GM13976 (cell line): ENCODE measurements around the gene PAQR7.
A peak's percentile ranks its signal among the peaks of the same experiment; 100 is the strongest.

Experiments used
- DNase-seq: peaks from one replicate; pipeline ENCODE4 v3.0.0; 2012; ENCODE audit warnings: low spot score
- CTCF ChIP-seq: IDR thresholded peaks from 2 replicates; pipeline ENCODE4 v1.5.1; 2012; ENCODE audit warnings: borderline replicate concordance, mild to moderate bottlenecking; ENCODE audit not compliant: insufficient read depth; ENCODE audit errors: extremely low read depth, missing control alignments, control extremely low read depth
- in situ Hi-C: fragments of 300-500 bp; cut with MboI; formaldehyde crosslinking; loops from one replicate; pipeline ENCODE4 v1.12.0; 2022; ENCODE audit warnings: low sequenced_read_pairs, mixed read lengths, inconsistent platforms; ENCODE audit not compliant: unreplicated experiment

PAQR7 gene

GRCh38 chr1:25820247-25821111, 55.0 kb downstream of the PAQR7 start:
- peak; percentile 89 for DNase-seq
- in situ Hi-C loops, result loop anchor here (25.0 kb wide), 1 partner anchor 408 kb away; the partner anchor contains the start of gene RHCE
- no peak for TF ChIP-seq CTCF

- DNase-seq, result peak; percentile 99
- no peak for TF ChIP-seq CTCF
- in situ Hi-C loops, result loop anchor here (25.0 kb wide), 1 partner anchor 407 kb away; the partner anchor contains the start of gene RHCE
These were observed 55.8 kb downstream of the PAQR7 start, which contains the start of gene MTFR1L for GRCh38 chr1:25819491-25820246. Gene MTFR1L (plus strand): TSS chr1:25819954. CDS start chr1:25823105, 3,151 bp downstream.

- in situ Hi-C loops, result loop anchor here (25.0 kb wide), 1 partner anchor 406 kb away; the partner anchor contains the start of gene RHCE
- TF ChIP-seq CTCF, result no peak
- no peak for DNase-seq
These were observed 56.9 kb downstream of the PAQR7 start for GRCh38 chr1:25818569-25818968.

GRCh38 chr1:25817840-25818501, 57.5 kb downstream of the PAQR7 start:
- no peak for TF ChIP-seq CTCF
- in situ Hi-C loops, result loop anchor here (25.0 kb wide), 1 partner anchor 406 kb away; the partner anchor contains the start of gene RHCE
- no peak for DNase-seq

- in situ Hi-C loops, result loop anchor here (25.0 kb wide), 1 partner anchor 404 kb away; the partner anchor contains the start of gene RHCE
- TF ChIP-seq CTCF, result no peak
- no peak for DNase-seq
These were observed 59.3 kb downstream of the PAQR7 start for GRCh38 chr1:25816112-25816718.
